GM21825 (cell line): ENCODE measurements around the gene ACTA2.

Experiments used
- ATAC-seq: cut with Tn5 transposase; IDR thresholded peaks from one replicate; pipeline ENCODE4 v1.9.1; 2021; ENCODE audit warnings: mild to moderate bottlenecking, moderate library complexity; ENCODE audit not compliant: unreplicated experiment

Gene ACTA2

DNA sequence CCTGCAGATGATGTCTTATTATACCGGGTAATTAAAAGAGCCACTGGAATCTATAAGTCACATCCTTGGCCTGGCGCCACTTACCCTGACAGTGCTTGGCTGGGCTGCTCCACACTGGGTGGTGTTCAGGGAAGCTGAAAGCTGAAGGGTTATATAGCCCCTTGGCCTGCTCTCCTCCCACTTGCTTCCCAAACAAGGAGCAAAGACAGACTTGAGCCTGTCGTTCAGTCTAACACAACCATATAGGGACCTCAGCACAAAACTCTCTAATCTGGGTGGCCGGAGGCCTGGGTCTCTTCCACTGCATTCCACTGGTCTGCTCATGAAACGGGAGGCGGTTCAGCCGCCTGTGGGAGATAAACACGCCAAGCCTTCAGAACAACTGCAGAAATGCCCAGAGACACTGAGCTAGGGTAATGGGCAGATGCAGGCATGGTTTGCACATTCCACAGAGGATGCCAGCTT lies at the start of gene ACTA2:
Gene ACTA2, minus strand, starts transcription at position 127 of the 465 bp plus-strand sequence. CDS start 3,843 bp downstream, outside the sequence.
- no peak for ATAC-seq

DNA sequence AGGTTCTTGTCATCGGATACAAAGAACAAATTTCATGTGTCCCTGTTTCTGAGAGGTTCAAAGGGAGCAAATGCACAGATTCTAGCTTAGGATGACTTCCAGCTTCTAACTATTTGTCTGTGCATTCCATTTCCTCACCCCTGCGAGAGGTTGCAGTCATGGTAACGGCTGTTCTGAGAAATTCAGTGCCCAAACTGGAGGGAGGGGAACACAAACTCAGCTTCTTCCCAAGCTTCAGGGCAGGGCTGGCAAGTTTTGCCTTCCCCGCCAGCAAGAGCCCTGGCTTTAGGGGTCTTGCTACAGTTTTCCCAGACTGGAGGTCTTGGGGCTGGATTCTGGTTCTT lies 49.1 kb upstream of the ACTA2 start:
- ATAC-seq = no peak

DNA sequence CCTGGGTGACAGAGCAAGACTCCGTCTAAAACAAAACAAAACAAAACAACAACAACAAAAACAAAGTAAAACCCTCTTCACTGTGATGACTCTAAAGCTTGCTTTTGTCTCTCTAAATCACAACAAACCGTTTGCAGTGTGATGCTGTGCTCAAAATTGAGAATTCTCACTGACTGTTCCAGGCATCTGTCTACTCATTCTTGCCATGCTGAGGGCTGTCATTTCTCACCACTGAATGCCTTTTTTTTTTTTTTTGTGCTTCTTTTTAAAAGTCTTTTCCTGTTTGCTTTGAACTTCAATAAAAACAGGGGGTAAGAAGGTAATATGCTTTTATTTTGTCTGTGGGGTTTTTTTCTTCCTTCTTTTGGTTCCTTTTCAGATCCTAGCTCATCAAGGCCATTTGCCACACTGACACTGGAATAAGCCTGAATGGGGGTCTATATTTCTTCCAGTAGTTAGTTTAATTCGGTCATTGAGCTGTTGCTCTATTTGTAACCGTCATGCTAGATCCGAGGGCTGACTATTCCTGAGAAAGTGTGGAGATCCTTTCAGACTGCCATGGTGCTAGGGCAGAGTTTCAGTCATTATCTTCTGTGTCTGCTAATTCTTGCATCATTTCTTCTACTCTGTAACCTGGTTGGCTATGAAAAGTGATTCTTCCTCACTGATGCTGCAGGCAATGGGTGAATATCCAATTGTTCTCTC lies 48.6 kb upstream of the ACTA2 start:
- ATAC-seq = no peak

DNA sequence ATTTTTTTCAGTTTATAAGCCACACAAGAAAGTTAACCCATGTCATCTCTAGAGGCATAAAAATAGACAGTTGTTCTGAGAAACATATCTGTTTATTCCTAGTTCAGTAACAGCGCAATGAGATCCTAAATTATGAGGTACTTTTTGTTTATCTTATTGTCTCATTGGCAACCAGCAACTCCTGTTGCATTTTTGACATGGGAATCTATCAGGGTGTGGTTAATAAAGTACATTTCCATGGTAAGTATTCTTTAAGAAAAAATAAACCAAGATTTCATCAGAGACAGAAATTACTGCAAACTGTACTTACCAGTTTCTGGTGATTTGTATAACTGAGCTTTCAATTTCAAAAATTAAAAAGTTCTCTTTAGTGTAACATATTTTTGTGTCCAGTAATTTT lies 47.1 kb upstream of the ACTA2 start:
- ATAC-seq = no peak

DNA sequence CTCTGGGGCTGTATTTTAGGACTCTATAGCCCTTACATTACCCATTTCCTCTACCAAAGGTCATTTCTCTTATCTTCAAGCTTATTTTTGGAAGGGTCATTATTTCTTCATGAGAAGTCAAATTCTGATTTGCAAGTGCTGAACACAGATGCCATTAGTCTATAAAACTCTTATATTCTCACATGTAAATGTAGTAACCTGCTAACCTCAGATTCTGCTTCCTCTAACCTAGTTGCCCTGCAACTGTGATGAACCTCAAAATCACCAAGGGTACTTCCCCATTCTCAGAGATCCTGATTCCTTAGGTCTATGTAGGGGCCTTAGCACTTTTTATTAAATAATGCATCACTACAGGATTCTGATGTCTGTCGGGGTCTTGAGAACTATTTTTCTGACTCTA lies 44.4 kb upstream of the ACTA2 start:
- peak; percentile 49 for ATAC-seq

DNA sequence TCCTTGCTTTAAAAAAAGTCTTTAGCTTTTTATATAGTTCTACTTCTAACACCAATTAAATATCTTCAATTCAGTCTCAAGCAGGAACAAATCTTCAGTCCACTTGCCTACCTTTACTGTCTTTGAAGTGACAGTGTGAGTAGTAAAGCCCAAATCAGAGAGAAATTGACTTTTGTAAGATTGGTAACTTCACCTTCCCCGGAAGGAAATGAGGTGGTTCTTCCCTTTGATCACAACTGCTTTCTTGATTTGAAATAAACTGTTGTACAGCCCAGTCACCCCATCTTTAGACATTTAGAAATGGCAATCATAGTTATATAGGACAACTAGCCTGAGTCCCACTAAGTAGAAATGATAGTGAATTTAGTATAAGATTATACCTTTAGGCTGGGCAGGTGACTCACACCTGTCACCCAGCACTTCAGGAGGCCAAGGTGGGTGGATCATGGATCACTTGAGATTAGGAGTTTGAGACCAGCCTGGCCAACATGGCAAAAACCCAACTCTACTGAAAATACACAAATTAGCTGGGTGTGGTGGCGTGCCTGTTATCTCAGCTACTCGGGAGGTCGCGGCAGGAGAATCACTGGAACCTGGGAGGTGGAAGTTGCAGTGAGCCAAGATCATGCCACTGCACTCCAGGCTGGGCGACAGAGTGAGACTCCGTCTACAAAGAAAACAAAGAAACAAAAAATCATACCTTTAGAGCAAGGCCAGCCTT lies 42.7 kb upstream of the ACTA2 start:
- no peak for ATAC-seq

DNA sequence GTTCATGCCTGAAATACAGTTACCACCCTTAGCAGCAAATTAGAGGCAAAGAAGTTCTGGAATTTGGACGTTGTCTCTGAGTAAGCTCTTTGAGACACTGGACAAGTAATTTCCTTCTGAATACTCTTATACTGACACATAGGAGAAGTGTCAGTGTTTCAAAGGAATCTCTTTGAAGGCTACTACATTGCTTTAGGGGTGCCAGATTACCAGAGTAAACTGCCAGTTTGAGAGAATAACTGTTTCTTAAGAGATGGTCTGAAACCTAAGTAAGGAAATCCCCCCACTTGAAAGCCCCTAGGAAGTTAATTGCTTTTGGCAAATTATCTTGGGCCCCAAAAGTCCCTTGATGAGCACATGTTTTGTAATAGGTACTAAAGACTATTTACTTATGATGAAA lies 41.4 kb upstream of the ACTA2 start:
- ATAC-seq = no peak

DNA sequence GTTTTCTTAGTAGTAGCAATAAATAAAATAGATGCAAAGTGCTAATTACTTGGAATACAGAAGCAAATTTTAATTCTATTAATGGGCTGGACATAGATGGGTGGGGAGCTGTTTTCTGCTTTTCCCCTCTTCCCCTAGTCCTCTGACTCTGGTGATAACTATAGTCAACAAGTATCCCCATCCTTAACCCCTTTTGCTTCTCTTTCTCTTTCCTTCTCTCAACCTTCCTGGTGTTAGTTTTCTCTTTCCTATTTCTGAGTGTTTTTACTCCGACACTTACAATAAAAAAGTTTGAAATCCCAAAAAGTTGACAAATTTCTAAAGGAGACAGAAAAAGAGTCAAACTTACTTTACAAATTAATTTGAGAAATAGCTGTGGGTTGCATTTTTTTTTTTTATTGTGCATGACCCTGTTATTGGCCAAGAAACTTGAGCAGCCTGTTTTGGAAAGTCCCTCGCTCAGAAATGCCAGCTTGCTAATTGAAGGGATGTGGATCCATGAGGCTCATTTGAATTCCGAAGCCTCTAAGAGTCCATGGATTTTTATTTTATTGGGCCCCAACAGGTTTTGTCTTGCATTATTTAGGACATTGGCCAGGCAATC lies 40.5 kb upstream of the ACTA2 start:
- no peak for ATAC-seq

DNA sequence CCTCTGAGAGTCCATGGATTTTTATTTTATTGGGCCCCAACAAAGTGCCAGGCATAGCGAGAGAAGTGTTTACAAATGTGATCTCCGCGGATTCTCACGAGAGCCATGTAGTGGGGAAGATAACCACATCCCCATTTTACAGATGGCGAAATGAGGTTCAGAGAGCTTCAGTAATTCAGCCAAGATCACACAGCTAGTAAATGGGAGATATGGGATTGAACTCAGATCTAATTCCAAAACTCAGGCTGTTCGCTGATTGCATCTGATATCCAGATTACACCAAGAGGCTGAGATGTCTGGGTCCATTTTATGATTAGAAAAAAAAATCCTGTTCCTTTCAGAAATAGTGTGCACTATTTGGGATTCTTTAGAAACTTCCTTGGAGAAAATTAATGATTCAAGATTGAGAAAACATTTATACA lies 39.3 kb upstream of the ACTA2 start:
- no peak for ATAC-seq

DNA sequence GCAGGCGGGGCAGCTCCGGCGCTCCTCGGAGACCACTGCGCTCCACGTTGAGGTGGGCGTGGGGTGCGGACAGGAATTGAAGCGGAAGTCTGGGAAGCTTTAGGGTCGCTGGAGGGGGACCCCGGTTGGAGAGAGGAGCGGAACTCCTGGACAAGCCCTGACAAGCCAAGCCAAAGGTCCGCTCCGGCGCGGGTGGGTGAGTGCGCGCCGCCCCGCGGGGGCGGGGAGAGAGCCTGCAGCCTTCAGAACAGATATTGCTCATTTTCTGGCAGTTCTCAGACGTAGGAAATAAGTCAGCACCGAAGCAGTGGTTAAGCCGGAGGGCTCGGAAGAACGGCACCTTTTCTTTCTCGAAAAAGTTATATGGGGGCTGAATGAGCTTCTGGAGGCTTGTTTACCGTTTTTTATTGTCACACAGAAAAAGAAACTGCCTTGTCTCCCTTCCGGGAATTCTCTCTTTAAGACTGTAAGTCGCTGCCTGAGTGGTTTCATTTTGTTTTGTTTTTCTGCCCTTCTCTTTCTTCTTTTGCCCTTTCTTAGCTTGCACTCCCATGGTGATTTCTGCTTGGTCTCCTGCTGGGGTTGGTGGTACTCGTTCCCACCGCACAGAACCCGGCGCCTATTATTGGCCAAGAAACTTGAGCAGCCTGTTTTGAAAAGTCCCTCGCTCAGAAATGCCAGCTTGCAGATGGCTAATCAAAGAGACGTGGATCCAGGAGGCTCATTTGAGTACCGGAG lies 38.8 kb upstream of the ACTA2 start:
- peak; percentile 24 for ATAC-seq

DNA sequence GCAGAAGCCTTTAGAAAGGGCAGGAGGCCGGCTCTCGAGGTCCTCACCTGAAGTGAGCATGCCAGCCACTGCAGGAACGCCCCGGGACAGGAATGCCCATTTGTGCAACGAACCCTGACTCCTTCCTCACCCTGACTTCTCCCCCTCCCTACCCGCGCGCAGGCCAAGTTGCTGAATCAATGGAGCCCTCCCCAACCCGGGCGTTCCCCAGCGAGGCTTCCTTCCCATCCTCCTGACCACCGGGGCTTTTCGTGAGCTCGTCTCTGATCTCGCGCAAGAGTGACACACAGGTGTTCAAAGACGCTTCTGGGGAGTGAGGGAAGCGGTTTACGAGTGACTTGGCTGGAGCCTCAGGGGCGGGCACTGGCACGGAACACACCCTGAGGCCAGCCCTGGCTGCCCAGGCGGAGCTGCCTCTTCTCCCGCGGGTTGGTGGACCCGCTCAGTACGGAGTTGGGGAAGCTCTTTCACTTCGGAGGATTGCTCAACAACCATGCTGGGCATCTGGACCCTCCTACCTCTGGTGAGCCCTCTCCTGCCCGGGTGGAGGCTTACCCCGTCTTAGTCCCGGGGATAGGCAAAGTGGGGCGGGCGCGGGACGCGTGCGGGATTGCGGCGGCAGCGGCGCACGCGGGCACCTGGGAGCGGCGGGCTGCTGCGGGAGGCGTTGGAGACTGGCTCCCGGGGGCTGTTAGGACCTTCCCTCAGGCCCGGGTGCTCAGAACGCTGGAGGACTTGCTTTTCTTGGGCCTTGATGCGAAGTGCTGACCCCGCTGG lies 38.0 kb upstream of the ACTA2 start, which contains the start of gene FAS:
Gene FAS, plus strand, starts transcription at position 415 of the 777 bp plus-strand sequence. Its CDS starts 79 bp downstream, at position 494.
- ATAC-seq = peak; percentile 63

DNA sequence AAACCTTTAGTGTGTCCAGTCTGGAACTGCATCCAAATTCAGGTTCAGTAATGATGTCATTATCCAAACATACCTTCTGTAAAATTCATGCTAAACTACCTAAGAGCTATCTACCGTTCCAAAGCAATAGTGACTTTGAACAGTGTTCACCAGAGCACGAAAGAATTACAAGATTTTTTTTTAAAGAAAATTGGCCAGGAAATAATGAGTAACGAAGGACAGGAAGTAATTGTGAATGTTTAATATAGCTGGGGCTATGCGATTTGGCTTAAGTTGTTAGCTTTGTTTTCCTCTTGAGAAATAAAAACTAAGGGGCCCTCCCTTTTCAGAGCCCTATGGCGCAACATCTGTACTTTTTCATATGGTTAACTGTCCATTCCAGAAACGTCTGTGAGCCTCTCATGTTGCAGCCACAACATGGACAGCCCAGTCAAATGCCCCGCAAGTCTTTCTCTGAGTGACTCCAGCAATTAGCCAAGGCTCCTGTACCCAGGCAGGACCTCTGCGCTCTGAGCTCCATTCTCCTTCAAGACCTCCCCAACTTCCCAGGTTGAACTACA lies 37.3 kb upstream of the ACTA2 start:
- peak; percentile 0 for ATAC-seq

DNA sequence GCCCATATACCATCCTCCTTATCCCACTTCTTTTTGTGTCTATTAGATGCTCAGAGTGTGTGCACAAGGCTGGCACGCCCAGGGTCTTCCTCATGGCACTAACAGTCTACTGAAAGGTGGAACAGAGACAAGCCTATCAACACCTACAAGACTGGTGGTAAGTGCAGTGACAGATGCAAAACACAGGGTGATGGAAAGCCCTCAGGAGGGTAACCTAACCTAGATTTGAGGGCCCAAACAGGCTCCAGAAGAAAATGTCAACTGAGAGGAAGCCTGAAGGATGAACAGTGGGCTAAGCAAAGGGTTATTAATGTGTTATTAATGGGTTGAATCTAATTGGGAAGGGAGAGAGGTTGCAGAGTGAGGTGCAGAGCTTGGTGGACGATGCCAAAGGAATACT lies 36.9 kb upstream of the ACTA2 start:
- no peak for ATAC-seq

DNA sequence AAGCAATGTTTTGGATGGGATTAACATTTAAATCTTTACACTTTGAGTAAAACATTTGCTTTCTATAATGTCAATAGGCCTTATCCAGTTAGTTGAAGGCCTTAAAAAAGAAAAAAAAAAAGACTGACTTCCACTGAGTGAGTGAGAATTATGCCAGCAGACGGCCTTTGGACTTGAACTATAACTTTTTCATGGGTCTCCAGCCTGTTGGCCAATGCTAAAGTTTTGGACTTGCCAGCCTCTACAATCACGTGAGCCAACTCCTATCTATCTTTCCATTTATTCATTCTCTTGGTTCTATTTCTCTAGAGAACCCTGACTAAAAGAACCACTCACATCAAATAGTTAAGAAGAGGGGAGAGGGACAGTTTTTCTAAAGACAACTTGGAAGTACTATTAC lies 35.3 kb upstream of the ACTA2 start:
- ATAC-seq = no peak

DNA sequence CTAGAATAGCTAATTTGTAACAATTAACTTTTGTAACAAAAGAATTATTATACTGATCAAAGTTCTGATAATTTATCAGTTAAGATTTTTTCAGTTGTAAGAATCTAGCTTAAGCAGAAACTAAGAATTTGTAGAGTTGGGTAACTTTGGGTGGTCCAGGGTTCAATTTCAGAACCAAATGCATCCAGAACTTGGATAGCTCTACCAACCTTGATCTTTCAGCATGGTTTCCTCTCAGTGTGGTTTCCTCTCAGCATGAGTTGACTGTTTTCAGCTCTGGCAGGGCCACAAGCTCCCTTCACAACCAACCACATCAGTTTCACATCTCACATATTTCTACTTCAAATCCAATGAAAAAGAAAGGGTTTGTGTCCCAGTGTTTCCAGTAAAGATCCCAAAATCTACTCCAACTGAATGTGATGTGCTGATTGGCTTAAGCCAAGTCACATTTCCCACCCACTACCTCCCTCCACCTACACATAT lies 34.7 kb upstream of the ACTA2 start:
- ATAC-seq = no peak

DNA sequence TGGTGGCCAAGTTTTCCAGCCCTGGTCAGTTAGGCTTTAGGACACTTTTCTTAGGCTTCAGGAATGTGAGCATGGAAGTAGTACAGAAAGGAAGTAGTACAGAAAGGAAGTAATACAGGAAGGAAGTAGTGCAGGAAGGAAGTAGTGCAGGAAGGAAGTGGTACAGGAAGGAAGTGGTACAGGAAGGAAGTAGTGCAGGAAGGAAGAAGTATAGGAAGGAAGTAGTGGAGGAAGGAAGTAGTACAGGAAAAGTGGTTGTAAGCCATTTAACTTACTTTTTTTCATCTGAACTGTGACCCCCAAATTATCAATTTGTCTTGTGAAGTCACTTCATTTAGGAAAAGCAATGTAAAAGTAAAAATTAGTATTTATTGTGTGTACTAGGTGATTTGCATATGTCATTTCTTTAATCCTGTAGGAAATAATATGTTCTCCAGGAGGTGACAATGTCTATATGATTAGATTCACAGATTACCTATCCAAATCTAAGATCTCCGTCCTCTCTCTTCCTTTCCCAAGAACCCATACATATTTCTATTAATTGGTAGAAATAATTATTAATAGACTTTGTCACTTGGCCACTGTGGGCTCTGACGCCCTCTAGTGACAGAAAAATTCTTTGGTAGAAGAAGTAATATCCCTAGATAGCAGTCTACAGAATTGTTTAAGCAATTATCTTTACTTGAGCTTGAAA lies 34.1 kb upstream of the ACTA2 start:
- ATAC-seq = no peak

DNA sequence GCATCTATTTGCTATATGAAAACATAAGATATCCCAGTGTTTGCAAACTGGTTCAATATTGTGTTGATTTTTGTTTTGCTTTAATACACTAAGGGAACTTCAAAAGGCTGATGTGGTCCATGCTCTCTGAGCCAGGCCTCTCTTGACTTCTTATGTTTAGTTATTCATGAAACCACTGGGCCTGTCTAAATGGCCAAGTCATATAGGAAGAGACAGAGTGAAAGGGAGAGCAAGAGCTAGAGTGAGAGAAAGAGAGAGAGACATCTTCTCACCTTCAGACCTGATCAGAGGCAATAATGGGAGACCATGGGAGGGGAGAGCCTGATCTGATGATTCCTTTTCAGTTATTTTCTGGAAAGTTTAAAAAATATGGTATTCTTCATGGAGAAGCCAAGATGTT lies 32.0 kb upstream of the ACTA2 start:
- no peak for ATAC-seq

DNA sequence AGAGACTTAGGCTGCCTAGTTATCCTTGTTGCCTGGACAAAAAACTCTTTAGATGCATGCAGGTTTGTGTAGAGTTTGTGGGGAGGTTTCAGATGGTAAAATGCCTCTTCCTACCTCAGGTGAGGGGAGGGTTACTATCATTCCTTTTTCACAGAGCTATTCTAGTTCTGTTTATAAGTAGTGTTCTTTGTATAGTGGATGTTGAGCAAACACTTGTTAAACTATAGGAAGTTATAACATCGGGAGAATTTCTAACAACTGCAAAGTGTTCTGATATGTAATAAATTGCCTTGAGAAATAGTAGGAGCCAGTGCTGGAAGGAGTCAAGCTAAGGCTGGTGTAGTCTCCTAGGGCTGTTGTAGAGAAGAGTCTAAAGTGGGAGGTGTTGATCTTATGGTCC lies 31.4 kb upstream of the ACTA2 start:
- ATAC-seq = no peak

DNA sequence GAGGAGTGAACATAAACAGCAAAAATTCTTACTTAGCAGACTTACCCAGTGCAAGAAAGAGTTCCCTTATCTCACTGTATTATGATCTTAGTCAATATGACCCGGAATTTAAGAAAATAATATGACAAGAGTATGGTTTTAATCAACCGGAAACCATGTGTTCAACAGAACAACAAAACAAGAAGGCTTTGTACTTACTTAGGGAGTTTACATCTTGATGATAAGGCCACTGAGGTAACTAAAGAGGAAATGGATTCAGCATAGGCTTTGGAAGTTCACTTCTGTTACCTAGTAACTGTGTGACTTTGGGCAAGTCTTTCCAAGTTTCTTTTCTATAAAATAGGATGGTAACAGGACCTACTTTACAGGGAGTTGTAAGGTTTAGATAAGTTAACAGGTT lies 30.6 kb upstream of the ACTA2 start:
- ATAC-seq = no peak
